Activated CD4-positive, alpha-beta T cell treated with anti-CD3 and anti-CD28 coated beads, Interleukin-2, Interleukin-4, amounts not matched to agents 100 ng/mL and 50 ng/mL, durations not matched to agents 16 hours and 8 hours (primary cell): Measurements from ENCODE around the gene PLPP6.

Source experiments
- DNase-seq: peaks from one replicate; pipeline ENCODE4 v3.0.0-alpha.2; 2020; ENCODE audit warnings: low spot score

The PLPP6 gene

DNA sequence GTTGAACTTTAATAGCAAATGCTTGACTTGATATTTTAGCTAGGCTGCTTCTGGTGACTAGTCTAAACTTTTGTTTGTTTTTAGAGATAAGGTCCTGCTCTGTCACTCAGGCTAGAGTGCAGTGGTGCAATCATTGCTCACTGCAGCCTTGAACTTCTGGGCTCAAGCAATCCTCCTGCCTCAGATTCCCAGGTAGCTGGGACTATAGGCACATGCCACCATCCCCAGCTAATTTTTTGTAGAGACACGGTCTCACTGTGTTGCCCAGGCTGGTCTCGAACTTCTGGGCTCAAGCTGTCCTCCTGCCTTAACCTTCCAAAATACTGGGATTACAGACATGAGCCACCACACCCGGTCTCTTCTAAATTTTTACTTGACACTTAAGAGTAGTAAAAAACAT is 38.0 kb downstream of the PLPP6 start:
- no peak for DNase-seq

DNA sequence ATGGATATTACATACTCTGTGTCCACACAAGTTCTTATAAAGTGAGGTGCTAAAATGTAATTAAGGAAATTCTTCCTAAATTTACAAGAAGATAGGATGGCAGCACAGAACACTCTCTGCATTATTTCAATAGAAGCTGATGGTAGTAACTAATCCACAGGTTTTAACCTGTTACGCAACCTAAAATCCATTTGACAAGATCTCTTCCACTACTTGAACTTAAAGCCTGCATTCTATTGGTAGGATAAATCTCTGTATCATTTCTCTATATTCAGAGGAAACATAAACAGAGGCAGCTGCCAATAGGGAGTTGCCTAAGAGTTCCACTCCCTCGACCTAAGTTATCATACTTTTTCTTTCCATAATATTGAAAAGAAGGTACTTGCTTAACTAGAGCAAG is 38.8 kb downstream of the PLPP6 start:
- no peak for DNase-seq

DNA sequence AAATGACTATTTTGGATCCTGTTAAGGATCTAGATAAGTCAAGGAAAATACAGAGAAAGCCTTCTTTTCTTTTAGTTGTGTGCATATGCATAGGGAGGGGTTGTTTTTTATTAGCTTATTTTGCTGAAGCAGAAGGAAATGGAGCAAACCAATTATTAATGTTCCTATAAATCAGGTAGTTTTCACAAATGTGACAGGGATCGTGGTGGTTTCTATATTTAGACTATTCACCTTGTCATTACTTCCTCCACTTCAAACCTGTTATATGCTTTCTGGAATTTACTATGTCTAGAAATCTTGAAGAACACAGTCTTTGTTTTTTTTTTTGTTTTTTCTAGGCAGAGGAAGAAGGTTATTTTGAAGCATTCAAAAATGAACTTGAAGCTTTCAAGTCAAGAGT is 39.4 kb downstream of the PLPP6 start:
- no peak for DNase-seq

DNA sequence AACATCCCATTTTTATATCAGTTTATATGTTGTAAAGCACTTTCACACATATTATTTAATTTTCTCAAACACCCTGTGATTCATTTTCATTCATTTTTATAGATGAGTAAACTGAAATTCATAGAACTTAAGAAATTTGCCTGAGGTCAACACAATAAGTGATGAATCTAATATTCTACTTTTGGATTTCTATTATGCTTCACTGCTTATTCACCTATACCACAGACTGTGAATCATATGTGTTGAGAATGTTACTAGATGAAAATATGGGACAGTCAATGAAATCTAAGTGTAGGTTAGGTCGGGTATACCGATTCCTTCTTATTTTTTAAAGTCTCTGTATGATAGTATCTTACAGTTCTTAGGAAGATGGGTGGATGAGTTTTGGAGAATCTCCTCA is 42.0 kb downstream of the PLPP6 start:
- no peak for DNase-seq

DNA sequence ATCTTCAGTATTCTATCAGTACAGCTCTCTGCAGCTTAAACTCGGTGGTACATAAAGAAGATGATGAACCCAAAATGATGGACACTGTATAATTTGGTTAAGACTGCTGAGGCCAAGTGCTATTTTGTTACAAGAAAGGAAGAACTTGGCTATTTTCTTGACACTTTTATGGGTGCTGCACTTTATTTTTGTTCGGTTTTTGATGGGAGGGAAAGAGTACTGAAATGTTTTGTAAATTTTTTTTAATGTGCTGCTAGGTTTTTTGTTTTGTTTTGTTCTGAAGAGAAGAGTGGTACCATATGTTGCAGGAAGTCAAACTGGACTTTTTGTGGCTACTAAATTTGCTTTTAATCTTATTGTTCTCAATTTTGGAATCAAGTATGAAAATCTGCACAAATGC is 43.9 kb downstream of the PLPP6 start:
- no peak for DNase-seq

DNA sequence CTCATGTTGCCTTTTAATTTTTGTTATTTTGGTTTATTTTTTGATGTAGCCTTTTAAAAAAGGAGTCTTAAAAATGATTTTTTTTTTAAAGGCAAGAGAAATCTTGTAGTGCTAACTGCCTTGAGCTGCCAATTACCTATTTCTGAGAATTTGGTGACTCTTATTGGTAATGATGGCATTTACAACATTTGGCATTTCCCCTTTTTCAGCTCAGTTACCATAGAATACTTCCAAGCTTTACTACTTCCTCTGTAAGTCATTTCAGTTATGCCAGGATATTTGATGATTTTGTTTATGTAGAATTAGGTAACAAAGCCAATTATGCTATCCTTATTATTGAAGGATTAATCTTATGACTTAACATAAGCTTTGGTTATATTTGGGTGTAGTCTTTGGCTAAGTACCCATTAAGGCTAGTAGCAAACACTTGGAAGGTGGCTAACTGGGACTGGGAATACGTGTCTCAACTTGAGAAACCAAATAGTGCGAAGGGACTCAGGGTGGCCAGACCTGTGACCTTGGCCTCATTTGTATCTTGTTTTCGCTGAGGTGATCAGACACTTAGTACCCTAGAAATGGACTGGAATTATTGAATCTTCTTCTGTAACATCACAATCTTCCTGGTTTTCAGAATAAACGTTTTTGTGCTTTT is 45.0 kb downstream of the PLPP6 start:
- DNase-seq = no peak

DNA sequence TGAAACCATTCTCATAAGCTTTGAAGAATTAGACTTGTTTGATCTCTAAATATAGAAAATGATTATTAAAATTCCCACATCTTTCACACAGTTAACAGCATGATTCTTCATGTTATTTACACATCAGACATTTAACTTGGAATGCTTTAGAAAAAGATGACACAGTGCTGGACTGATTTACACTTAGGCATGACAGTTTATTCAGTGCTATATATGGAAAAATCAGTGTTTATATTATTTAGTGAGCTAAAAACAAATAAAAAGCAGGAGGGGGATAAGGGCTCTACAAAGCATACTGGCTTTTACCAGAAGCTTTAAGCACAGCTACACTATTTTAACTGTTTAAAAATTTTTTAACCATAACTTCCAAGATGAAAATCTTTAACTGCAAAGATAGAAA is 47.3 kb downstream of the PLPP6 start:
- DNase-seq = no peak

DNA sequence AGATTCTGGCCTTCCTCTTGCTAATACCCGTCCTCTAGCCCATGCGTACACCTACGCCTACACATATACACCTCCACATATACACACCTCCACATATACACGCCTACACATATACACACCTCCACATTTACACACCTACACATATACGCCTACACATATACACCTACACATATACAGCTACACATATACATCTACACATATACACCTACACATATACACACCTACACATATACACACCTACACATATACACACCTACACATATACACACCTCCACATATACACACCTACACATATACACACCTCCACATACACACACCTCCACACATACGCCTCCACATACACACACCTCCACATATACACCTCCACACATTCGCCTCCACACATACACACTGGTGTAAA is 51.8 kb downstream of the PLPP6 start:
- DNase-seq = no peak

DNA sequence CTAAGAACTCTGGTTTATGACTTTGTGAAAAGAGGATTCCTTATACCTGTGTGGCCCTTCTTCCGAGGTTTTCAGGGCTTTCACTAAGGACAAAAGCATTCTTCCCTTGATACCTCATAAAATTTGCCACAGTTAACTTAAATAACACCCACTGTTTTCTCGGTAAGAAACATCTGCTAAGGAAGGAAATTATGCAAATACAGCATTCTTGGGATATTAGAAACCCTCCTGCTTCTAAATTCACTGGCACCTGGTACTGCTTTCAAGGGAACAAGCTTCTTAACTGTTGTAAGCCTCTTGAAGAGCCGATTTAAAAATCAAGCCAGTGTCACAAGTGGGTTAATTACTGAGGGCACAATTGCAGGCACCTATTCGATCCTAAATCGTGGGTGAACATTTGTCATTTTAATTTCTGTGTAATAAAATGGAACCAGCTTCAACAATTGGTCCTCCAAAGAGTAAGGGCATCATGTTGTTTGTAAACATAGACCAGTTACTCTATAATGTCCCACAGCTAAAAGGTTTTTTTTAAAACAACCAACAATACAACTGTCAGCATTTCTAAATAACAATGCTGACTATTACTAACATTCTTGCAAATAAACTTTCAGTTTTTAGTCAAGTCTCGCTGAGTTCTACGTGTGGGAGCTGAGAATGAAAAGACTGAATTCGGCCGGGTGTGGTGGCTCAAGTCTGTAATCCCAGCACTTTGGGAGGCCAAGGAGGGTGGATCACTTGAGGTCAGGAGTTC is 52.3 kb downstream of the PLPP6 start:
- DNase-seq = no peak
